GM23338 (cell line): ENCODE results near the gene SRSF7. TPM values are rescaled to one million over a fixed set of nuclear protein-coding genes. Genes with fewer than 3 reads are reported as not detected.

Experiments
- ATAC-seq: fragments of 200-7000 bp; cut with Tn5 transposase; 3 replicates; pipeline ENCODE4 v1.9.1; 2020
- DNase-seq: peaks from one replicate; pipeline ENCODE4 v3.0.0-alpha.2; 2015; ENCODE audit warnings: low spot score
- H2AFZ ChIP-seq: fragments of 200-600 bp; sonication (generic); 2 replicates; pipeline ENCODE4 v1.8.0; 2016; ENCODE audit warnings: antibody characterized with exemption, mild to moderate bottlenecking, moderate library complexity
- H3F3A ChIP-seq: fragments of 200-600 bp; sonication (generic); replicated peaks from 2 replicates; pipeline ENCODE4 v1.8.0; 2017; ENCODE audit warnings: antibody characterized with exemption, mixed run types, low read depth
- H3K27ac ChIP-seq: fragments of 200-600 bp; sonication (generic); 2 replicates; pipeline ENCODE4 v1.6.1; 2016; ENCODE audit warnings: low read depth
- H3K27me3 ChIP-seq: fragments of 200-600 bp; sonication (generic); 2 replicates; pipeline ENCODE4 v1.8.0; 2016; ENCODE audit warnings: mild to moderate bottlenecking, mixed run types, moderate library complexity; ENCODE audit not compliant: insufficient read depth
- H3K36me3 ChIP-seq: fragments of 200-600 bp; sonication (generic); 2 replicates; pipeline ENCODE4 v1.8.0; 2016; ENCODE audit warnings: mild to moderate bottlenecking; ENCODE audit not compliant: insufficient read depth
- H3K4me1 ChIP-seq: fragments of 200-600 bp; sonication (generic); 2 replicates; pipeline ENCODE4 v1.8.0; 2016; ENCODE audit warnings: mild to moderate bottlenecking, moderate library complexity; ENCODE audit not compliant: insufficient read depth
- H3K4me2 ChIP-seq: fragments of 200-600 bp; sonication (generic); 2 replicates; pipeline ENCODE4 v1.7.1; 2017; ENCODE audit warnings: mixed run types
- H3K4me3 ChIP-seq: fragments of 200-600 bp; sonication (generic); 2 replicates; pipeline ENCODE4 v1.6.1; 2016; ENCODE audit warnings: mixed run types
- H3K79me2 ChIP-seq: fragments of 200-600 bp; sonication (generic); replicated peaks from 2 replicates; pipeline ENCODE4 v1.8.0; 2017; ENCODE audit warnings: mild to moderate bottlenecking; ENCODE audit not compliant: insufficient read depth
- H3K9me2 ChIP-seq: fragments of 200-600 bp; sonication (generic); 2 replicates; pipeline ENCODE4 v1.8.0; 2017; ENCODE audit not compliant: insufficient read depth
- H4K20me1 ChIP-seq: fragments of 200-600 bp; sonication (generic); replicated peaks from 2 replicates; pipeline ENCODE4 v1.8.0; 2017; ENCODE audit warnings: mild to moderate bottlenecking; ENCODE audit not compliant: insufficient read depth
- H3K27ac Mint-ChIP-seq: 2 replicates; pipeline ENCODE4 v1.8.0; 2020; ENCODE audit warnings: inconsistent platforms, mild to moderate bottlenecking, moderate library complexity, mixed read lengths
- H3K27me3 Mint-ChIP-seq: 3 replicates; pipeline ENCODE4 v1.8.0; 2022; ENCODE audit warnings: low read depth, mild to moderate bottlenecking, moderate library complexity, mixed read lengths, inconsistent platforms; ENCODE audit not compliant: insufficient read depth, poor library complexity
- H3K36me3 Mint-ChIP-seq: 3 replicates; pipeline ENCODE4 v1.8.0; 2021; ENCODE audit warnings: low read depth, mild to moderate bottlenecking, inconsistent platforms, moderate library complexity, mixed read lengths
- H3K4me1 Mint-ChIP-seq: 3 replicates; pipeline ENCODE4 v1.8.0; 2020; ENCODE audit warnings: mild to moderate bottlenecking, inconsistent platforms, mixed read lengths
- H3K4me3 Mint-ChIP-seq: 3 replicates; pipeline ENCODE4 v1.8.0; 2021; ENCODE audit warnings: moderate library complexity, mild to moderate bottlenecking, inconsistent platforms, mixed read lengths
- H3K9me3 Mint-ChIP-seq: 3 replicates; pipeline ENCODE4 v1.8.0; 2020; ENCODE audit warnings: moderate library complexity, mild to moderate bottlenecking, inconsistent platforms, mixed read lengths
- CREB1 ChIP-seq: fragments of 250-450 bp; sonication (Bioruptor Pico); IDR thresholded peaks from 2 replicates; pipeline ENCODE4 v1.5.0; 2020; ENCODE audit warnings: low read depth, mild to moderate bottlenecking, moderate library complexity
- EZH2 ChIP-seq: fragments of 200-600 bp; sonication (generic); IDR thresholded peaks from one replicate; pipeline ENCODE4 v1.8.0; 2017; ENCODE audit warnings: antibody characterized with exemption, mild to moderate bottlenecking, low read depth; ENCODE audit not compliant: unreplicated experiment
- EZH2phosphoT487 ChIP-seq: fragments of 200-600 bp; sonication (generic); IDR thresholded peaks from one replicate; pipeline ENCODE4 v1.8.1; 2018; ENCODE audit warnings: antibody characterized with exemption; ENCODE audit not compliant: unreplicated experiment
- REST ChIP-seq: IDR thresholded peaks from one replicate; pipeline ENCODE4 v1.6.1; 2018; ENCODE audit warnings: antibody characterized with exemption; ENCODE audit not compliant: unreplicated experiment
- ZNF331 ChIP-seq: fragments of 250-450 bp; sonication (Bioruptor Pico); IDR thresholded peaks from 2 replicates; pipeline ENCODE4 v1.5.0; 2020; ENCODE audit warnings: low read depth, mild to moderate bottlenecking, moderate library complexity
- polyA plus RNA-seq: library from polyadenylated mRNA; unstranded; fragments of >200 nt; fragmentation: Nextera tagmentation; extraction: Ambion mirVana; gene quantifications from 2 replicates; pipeline ENCODE4 v1.2.1, GENCODE V29; 2016
- total RNA-seq: library from RNA; depleted of rRNA; stranded (reverse); fragments of >200 nt; shearing (Covaris generic); gene quantifications from 2 replicates; pipeline ENCODE4 v1.2.3, GENCODE V29; 2014
- TF ChIP-seq, protein P1 (sequence below), 2 experiments: fragments of 200-600 bp in 1 of 2; sonication (generic) in 1 of 2; conservative IDR thresholded peaks; 2 replicates each; pipeline versions ENCODE4 v1.5.1 to v1.6.1; 2016 to 2017; ENCODE audit warnings: antibody characterized with exemption in 2 of 2, low read depth in 2 of 2, mild to moderate bottlenecking in 2 of 2, moderate library complexity in 1 of 2
- TF ChIP-seq, protein P2 (sequence below): fragments of 250-450 bp; sonication (Bioruptor Pico); IDR thresholded peaks from 2 replicates; pipeline ENCODE4 v1.5.0; 2020; ENCODE audit warnings: mild to moderate bottlenecking, moderate library complexity

SRSF7 gene
- total and polyA plus RNA-seq, 2 experiments from 2014 or later = 251 to 572 TPM

DNA sequence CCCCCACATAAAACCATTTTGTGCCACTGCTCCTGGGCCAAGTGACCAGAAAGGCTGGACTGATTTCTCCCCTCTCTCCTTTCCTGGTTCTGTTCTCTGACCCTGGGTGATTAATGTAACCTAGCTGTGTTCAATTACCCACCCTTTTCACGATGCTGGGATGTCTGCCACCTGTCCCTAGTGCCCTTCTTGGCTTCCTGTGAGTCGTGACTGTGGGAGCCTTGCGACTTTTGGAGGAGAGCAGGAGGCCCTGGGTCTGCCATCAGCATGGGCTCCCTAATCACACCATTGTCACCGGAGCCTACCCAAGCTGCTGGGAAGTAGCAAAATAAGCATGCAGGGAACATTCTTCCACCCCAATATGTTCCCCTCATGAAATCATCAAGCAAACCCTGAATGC lies 38.3 kb downstream of the SRSF7 start:
- H3K4me3 ChIP-seq = no peak overlapping the region
- ATAC-seq = no peak
- Mint-ChIP-seq H3K4me1 (peaks cover 14% of the 10 kb centered on the region), H3K27me3 (peaks cover 1% of the 10 kb centered on the region), H3K9me3 (peaks cover 4% of the 10 kb centered on the region), H3K36me3 (peaks cover 4% of the 10 kb centered on the region), H3K27ac (no peak overlapping the region), H3K4me3 (no peak overlapping the region)
- no peak for DNase-seq
- peaks cover 7% of the 10 kb centered on the region; the same call in 1 of the 2 replicates for H3K4me1 ChIP-seq
- no peaks in the 10 kb centered on the region for H3F3A ChIP-seq
- TF ChIP-seq REST (no peak), CREB1 (CRISPR knock-in tag) (no peak)
- H3K4me2 ChIP-seq = no peak overlapping the region
- no peak overlapping the region for H3K27ac ChIP-seq
- no peaks in the 10 kb centered on the region for H4K20me1 ChIP-seq
- H3K9me2 ChIP-seq = no peaks in the 10 kb centered on the region
- H3K79me2 ChIP-seq = no peaks in the 10 kb centered on the region
- no peaks in the 10 kb centered on the region for H3K27me3 ChIP-seq
- no peak overlapping the region for H2AFZ ChIP-seq
- no peaks in the 10 kb centered on the region for H3K36me3 ChIP-seq

DNA sequence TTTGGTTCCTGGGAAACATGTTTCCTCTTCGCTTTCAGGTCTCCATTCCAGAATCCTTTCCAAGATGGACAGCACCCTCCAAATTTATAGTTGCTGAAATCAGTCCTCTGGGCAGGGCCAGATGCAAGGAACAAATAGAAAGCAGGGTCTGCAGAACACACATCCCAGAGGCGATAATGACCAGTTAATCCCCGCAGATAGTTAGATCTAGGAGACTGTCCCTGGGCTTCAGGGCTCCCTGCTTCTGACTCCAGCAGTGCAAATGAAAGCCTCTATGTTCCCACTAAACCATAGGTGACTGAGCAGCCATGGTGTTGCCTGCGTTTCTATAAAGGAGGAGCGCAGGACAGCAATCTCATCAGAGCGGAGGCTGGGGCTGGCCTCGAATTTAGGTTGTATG lies 38.7 kb downstream of the SRSF7 start:
- H3K27me3 Mint-ChIP-seq = peaks cover 1% of the 10 kb centered on the region

More for the DNA sequence above, 38.7 kb downstream of the SRSF7 start:
- Mint-ChIP-seq H3K27ac (no peak overlapping the region), H3K36me3 (peaks cover 4% of the 10 kb centered on the region), H3K4me1 (peaks cover 14% of the 10 kb centered on the region), H3K9me3 (peaks cover 4% of the 10 kb centered on the region), H3K4me3 (no peak overlapping the region)
- H3K4me2 ChIP-seq = no peak overlapping the region
- H4K20me1 ChIP-seq = no peaks in the 10 kb centered on the region
- H3K36me3 ChIP-seq = no peaks in the 10 kb centered on the region
- H3K4me1 ChIP-seq = peaks cover 7% of the 10 kb centered on the region; the same call in 1 of the 2 replicates
- no peak overlapping the region for H3K4me3 ChIP-seq
- no peak overlapping the region for H3K27ac ChIP-seq
- H3K9me2 ChIP-seq = no peaks in the 10 kb centered on the region
- H3K79me2 ChIP-seq = no peaks in the 10 kb centered on the region
- H2AFZ ChIP-seq = no peak overlapping the region
- TF ChIP-seq, protein P1, sequence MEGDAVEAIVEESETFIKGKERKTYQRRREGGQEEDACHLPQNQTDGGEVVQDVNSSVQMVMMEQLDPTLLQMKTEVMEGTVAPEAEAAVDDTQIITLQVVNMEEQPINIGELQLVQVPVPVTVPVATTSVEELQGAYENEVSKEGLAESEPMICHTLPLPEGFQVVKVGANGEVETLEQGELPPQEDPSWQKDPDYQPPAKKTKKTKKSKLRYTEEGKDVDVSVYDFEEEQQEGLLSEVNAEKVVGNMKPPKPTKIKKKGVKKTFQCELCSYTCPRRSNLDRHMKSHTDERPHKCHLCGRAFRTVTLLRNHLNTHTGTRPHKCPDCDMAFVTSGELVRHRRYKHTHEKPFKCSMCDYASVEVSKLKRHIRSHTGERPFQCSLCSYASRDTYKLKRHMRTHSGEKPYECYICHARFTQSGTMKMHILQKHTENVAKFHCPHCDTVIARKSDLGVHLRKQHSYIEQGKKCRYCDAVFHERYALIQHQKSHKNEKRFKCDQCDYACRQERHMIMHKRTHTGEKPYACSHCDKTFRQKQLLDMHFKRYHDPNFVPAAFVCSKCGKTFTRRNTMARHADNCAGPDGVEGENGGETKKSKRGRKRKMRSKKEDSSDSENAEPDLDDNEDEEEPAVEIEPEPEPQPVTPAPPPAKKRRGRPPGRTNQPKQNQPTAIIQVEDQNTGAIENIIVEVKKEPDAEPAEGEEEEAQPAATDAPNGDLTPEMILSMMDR (conservative IDR thresholded peaks at IDR 0.05; ENCODE audit: low read depth in 2 of 2) = no peak
- TF ChIP-seq, protein P2, sequence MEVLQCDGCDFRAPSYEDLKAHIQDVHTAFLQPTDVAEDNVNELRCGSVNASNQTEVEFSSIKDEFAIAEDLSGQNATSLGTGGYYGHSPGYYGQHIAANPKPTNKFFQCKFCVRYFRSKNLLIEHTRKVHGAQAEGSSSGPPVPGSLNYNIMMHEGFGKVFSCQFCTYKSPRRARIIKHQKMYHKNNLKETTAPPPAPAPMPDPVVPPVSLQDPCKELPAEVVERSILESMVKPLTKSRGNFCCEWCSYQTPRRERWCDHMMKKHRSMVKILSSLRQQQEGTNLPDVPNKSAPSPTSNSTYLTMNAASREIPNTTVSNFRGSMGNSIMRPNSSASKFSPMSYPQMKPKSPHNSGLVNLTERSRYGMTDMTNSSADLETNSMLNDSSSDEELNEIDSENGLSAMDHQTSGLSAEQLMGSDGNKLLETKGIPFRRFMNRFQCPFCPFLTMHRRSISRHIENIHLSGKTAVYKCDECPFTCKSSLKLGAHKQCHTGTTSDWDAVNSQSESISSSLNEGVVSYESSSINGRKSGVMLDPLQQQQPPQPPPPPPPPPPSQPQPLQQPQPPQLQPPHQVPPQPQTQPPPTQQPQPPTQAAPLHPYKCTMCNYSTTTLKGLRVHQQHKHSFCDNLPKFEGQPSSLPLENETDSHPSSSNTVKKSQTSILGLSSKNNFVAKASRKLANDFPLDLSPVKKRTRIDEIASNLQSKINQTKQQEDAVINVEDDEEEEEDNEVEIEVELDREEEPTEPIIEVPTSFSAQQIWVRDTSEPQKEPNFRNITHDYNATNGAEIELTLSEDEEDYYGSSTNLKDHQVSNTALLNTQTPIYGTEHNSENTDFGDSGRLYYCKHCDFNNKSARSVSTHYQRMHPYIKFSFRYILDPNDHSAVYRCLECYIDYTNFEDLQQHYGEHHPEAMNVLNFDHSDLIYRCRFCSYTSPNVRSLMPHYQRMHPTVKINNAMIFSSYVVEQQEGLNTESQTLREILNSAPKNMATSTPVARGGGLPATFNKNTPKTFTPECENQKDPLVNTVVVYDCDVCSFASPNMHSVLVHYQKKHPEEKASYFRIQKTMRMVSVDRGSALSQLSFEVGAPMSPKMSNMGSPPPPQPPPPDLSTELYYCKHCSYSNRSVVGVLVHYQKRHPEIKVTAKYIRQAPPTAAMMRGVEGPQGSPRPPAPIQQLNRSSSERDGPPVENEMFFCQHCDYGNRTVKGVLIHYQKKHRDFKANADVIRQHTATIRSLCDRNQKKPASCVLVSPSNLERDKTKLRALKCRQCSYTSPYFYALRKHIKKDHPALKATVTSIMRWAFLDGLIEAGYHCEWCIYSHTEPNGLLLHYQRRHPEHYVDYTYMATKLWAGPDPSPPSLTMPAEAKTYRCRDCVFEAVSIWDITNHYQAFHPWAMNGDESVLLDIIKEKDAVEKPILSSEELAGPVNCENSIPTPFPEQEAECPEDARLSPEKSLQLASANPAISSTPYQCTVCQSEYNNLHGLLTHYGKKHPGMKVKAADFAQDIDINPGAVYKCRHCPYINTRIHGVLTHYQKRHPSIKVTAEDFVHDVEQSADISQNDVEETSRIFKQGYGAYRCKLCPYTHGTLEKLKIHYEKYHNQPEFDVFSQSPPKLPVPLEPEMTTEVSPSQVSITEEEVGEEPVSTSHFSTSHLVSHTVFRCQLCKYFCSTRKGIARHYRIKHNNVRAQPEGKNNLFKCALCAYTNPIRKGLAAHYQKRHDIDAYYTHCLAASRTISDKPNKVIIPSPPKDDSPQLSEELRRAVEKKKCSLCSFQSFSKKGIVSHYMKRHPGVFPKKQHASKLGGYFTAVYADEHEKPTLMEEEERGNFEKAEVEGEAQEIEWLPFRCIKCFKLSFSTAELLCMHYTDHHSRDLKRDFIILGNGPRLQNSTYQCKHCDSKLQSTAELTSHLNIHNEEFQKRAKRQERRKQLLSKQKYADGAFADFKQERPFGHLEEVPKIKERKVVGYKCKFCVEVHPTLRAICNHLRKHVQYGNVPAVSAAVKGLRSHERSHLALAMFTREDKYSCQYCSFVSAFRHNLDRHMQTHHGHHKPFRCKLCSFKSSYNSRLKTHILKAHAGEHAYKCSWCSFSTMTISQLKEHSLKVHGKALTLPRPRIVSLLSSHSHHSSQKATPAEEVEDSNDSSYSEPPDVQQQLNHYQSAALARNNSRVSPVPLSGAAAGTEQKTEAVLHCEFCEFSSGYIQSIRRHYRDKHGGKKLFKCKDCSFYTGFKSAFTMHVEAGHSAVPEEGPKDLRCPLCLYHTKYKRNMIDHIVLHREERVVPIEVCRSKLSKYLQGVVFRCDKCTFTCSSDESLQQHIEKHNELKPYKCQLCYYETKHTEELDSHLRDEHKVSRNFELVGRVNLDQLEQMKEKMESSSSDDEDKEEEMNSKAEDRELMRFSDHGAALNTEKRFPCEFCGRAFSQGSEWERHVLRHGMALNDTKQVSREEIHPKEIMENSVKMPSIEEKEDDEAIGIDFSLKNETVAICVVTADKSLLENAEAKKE (CRISPR knock-in tag) = no peak
- TF ChIP-seq ZNF331 (CRISPR knock-in tag) (no peak), EZH2 (no peak), EZH2phosphoT487 (no peak)
- DNase-seq (no peak), ATAC-seq (no peak)
- H3F3A ChIP-seq = no peaks in the 10 kb centered on the region
- H3K27me3 ChIP-seq = no peaks in the 10 kb centered on the region
